ENCODE results near the gene YBX3. TPM values are rescaled to one million over a fixed set of nuclear protein-coding genes. Genes with fewer than 3 reads are reported as not detected.

YBX3 gene
- total and polyA plus RNA-seq, 2 of the 4 experiments (the other 2 are of a cell fraction) = 33.7 to 132 TPM

GRCh38 chr12:10701131-10701681 is 21.9 kb downstream of the YBX3 start:
- Histone ChIP-seq H3K79me1 (ENCODE audit: low read depth in 1 of 2, low read length in 2 of 2) (peaks cover 9 to 15% of the 10 kb centered on the region in 2 experiments), H3K4ac (ENCODE audit: low read depth, low read length) (no peak overlapping the region), H3K4me2 (ENCODE audit: low read depth, low read length) (no peak overlapping the region), H3K9ac (ENCODE audit: low read depth, low read length) (no peak overlapping the region), H3K36me3 (ENCODE audit: control insufficient read depth, insufficient read depth, low read length) (peaks cover 47% of the 10 kb centered on the region), H2AK5ac (ENCODE audit: low read depth, low read length) (no peak overlapping the region), H4K91ac (ENCODE audit: insufficient read depth, low read depth, low read length) (no peak overlapping the region), H3K23ac (ENCODE audit: low read depth, low read length) (no peak overlapping the region), H4K5ac (ENCODE audit: low read depth, low read length) (no peak overlapping the region), H3K27ac (ENCODE audit: insufficient read depth, low read length) (no peak overlapping the region), H2BK5ac (ENCODE audit: low read depth, low read length, poor library complexity, severe bottlenecking) (no peak overlapping the region), H3K18ac (ENCODE audit: low read depth, low read length) (no peak overlapping the region), H2AK9ac (replicated peaks; ENCODE audit: low read depth, low read length, poor library complexity) (no peak overlapping the region), H3K9me3 (ENCODE audit: control insufficient read depth, insufficient read depth, low read length) (no peaks in the 10 kb centered on the region), H2BK120ac (ENCODE audit: low read depth, low read length) (no peak overlapping the region), H2BK15ac (ENCODE audit: low read depth, low read length) (no peak overlapping the region), H3K14ac (replicated peaks; ENCODE audit: low read depth, low read length) (no peak overlapping the region), H3K4me3 (ENCODE audit: insufficient read depth, low read depth, low read length) (no peak overlapping the region), H2AFZ (replicated peaks; ENCODE audit: low read length, poor library complexity) (no peak overlapping the region), H3K4me1 (ENCODE audit: control insufficient read depth, insufficient read depth, low read length) (no peaks in the 10 kb centered on the region), H2BK20ac (ENCODE audit: low read depth, low read length) (no peak overlapping the region), H3K56ac (ENCODE audit: extremely low read depth, insufficient read depth, low read length) (no peak overlapping the region), H3K9me1 (ENCODE audit: insufficient read depth, low read length) (no peaks in the 10 kb centered on the region; the same call in 1 of the 2 replicates), H3K27me3 (ENCODE audit: control insufficient read depth, insufficient read depth, low read length) (no peaks in the 10 kb centered on the region), H4K20me1 (ENCODE audit: insufficient read depth, low read length) (peaks cover 4% of the 10 kb centered on the region; the same call in 1 of the 2 replicates), H4K8ac (ENCODE audit: low read depth in 2 of 2, low read length in 2 of 2) (0 out of 4 replicates have a peak overlapping the region, but pooled peaks of 1 of the 2 experiments have one; percentile 35)
- dilution Hi-C loops (cut with HindIII; ENCODE audit: low sequenced_read_pairs, unreplicated experiment) (no loop called here), intact Hi-C loops (cut with micrococcal nuclease) (no loop called here), in situ Hi-C loops (cut with MboI; ENCODE audit: low sequenced_read_pairs) (no loop called here)
- ChIA-PET CTCF (no interaction called here), POLR2A (ENCODE audit: unreplicated experiment) (no interaction called here)
- ATAC-seq (ENCODE audit: low read depth) (no peak), DNase-seq (no peak)
- no TSS peak for BruUV-seq (replicated peaks)
- TF ChIP-seq NFE2L2 (IDR thresholded peaks at IDR 0.05; ENCODE audit: low read depth, low read length) = no peak
- TF ChIP-seq USF2 (IDR thresholded peaks at IDR 0.05; ENCODE audit: low read depth, low read length) = no peak
- TF ChIP-seq POLR2A (IDR thresholded peaks at IDR 0.05; ENCODE audit: low read depth, low read length) = no peak
- TF ChIP-seq RAD21 (IDR thresholded peaks at IDR 0.05; ENCODE audit: low read length) = no peak
- TF ChIP-seq RCOR1 (IDR thresholded peaks at IDR 0.05; ENCODE audit: insufficient replicate concordance, low read length) = no peak
- WGBS, 2 experiments (ENCODE audit: extremely low coverage in 2 of 2, insufficient read length in 1 of 2) = 80 to 100% methylated on average over 1 of the region's 3 CpGs

All from IMR-90 (cell line).